ENCODE results near the gene RHBDL3. TPM values are rescaled to one million over a fixed set of nuclear protein-coding genes. Genes with fewer than 3 reads are reported as not detected.
A peak's percentile ranks its signal among the peaks of the same experiment; 100 is the strongest.

The RHBDL3 gene
- total and polyA plus RNA-seq, 4 donors: 0.14 to 0.51 (median 0.25) TPM

DNA sequence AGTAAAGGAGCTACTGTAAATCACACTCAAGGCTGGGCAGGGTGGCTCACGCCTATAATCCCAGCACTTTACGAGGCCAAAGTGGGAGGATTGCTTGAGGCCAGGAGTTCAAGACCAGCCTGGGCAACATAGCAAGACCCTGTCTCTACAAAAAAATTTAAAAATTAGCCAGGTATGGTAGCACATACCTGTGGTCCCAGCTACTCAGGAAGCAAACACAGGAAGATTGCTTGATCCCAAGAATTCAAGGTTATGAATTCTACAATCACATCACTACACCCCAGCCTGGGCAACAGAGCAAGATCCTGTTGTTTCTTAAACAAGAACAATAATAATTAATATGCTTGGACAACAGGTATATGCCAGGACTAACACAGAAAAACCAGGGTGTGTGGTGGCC is 13.2 kb downstream of the RHBDL3 start:
- no peak for ATAC-seq (ENCODE audit: insufficient read depth, low FRiP score)

DNA sequence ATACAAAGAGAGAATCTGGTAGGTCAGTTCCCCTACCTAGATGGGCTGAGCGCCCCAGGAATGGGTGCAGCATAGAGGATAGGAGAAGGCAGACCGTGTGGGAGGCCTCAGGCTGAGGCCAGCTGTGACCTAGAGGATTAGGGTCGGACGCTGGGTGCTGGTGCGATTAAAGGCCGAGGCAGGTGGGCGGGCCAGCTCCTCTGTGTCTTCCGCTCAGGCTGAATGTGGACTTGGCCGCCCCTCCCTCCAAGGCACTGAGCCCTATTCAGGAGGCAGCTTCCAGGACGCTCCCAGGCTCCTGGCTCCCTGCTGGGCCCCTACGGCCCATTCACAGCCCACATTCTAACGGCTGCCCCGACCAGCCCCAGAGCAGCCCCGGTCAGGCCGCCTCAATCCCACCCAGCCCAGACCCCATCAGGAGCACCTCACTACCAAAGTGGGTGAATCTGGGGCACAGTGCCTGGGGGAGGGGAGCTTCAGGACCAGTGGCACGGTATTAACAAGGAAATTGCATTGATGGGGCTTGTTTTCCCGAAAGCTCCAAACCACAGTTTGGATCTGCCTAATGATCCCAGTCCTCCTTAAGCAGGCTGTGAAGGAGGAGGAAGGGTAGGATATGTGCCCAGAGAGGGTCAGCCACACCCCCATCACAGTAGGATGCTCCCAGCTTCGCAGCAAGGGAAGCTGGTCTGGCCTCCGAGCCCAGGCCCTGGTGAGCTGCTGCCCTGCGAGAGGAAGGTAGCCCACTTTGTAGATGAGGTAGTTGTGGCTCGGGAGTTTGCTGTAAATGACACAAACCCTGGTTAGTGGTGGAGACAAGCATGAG is 14.5 kb downstream of the RHBDL3 start:
- DNase-seq (no peak), ATAC-seq (ENCODE audit: insufficient read depth, low FRiP score) (no peak)
- Histone ChIP-seq H3K36me3 (ENCODE audit: control insufficient read depth in 4 of 4, insufficient read depth in 4 of 4, low read length in 4 of 4) (no peaks in the 10 kb centered on the region), H3K4me1 (ENCODE audit: control insufficient read depth in 5 of 5, insufficient read depth in 5 of 5, low read length in 5 of 5) (peaks cover 0 to 8% (median 0%) of the 10 kb centered on the region in 5 donors), H3K27ac (ENCODE audit: low read depth in 1 of 2, low read length in 1 of 2) (no peak overlapping the region), H3K4me3 (no peak overlapping the region), H3K27me3 (ENCODE audit: control insufficient read depth in 3 of 3, insufficient read depth in 3 of 3, low read length in 2 of 3) (peaks cover 0 to 4% (median 0%) of the 10 kb centered on the region in 3 donors), H3K9ac (ENCODE audit: insufficient read depth in 1 of 2, low read length in 2 of 2) (no peak overlapping the region), H3K9me3 (ENCODE audit: control insufficient read depth in 4 of 4, insufficient read depth in 3 of 4, low read length in 3 of 4) (no peaks in the 10 kb centered on the region)
- 85 to 87% methylated on average over 21 of the region's 21 CpGs for WGBS, 2 donors
- TF ChIP-seq CTCF (IDR thresholded peaks at IDR 0.05; ENCODE audit: control extremely low read depth, extremely low read depth): no peak

More for the DNA sequence above, 13.2 kb downstream of the RHBDL3 start:
- no peak for TF ChIP-seq CTCF (IDR thresholded peaks at IDR 0.05; ENCODE audit: control extremely low read depth, extremely low read depth)
- H3K27me3 ChIP-seq (ENCODE audit: control insufficient read depth in 3 of 3, insufficient read depth in 3 of 3, low read length in 2 of 3): peaks cover 0 to 3% (median 0%) of the 10 kb centered on the region in 3 donors
- H3K9me3 ChIP-seq (ENCODE audit: control insufficient read depth in 4 of 4, insufficient read depth in 3 of 4, low read length in 3 of 4): no peaks in the 10 kb centered on the region
- DNase-seq: no peak
- H3K36me3 ChIP-seq (ENCODE audit: control insufficient read depth in 4 of 4, insufficient read depth in 4 of 4, low read length in 4 of 4): no peaks in the 10 kb centered on the region
- H3K4me3 ChIP-seq: no peak overlapping the region
- 94 to 96% methylated on average over 2 of the region's 2 CpGs for WGBS, 2 donors
- no peak overlapping the region for H3K27ac ChIP-seq (ENCODE audit: low read depth in 1 of 2, low read length in 1 of 2)
- H3K4me1 ChIP-seq (ENCODE audit: control insufficient read depth in 5 of 5, insufficient read depth in 5 of 5, low read length in 5 of 5): peaks cover 0 to 14% (median 0%) of the 10 kb centered on the region in 5 donors
- H3K9ac ChIP-seq (ENCODE audit: insufficient read depth in 1 of 2, low read length in 2 of 2): no peak overlapping the region

DNA sequence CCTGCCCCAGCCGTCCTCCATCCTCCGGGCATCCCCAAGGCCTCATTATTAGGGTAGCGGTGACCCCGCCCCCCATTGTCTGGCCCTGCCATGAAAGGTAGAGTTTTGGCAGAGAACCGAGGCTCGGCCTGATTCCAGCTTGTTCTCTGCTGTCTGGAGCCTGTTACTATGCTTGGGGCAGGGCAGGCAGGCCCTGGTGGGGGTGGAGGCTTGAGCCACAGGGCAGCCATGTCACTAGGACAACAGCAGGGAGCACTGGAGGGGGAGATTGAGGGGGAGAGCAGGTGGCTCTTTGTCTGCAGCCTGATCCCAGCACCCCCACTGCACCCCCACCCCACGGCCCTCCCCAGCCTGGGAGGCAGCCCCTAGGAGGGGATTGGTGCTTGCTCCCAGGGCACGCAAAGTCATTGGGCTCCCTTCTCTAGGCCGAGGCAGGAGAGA is 15.4 kb downstream of the RHBDL3 start:
- Histone ChIP-seq H3K4me3 (no peak overlapping the region), H3K36me3 (ENCODE audit: control insufficient read depth in 4 of 4, insufficient read depth in 4 of 4, low read length in 4 of 4) (no peaks in the 10 kb centered on the region), H3K4me1 (ENCODE audit: control insufficient read depth in 5 of 5, insufficient read depth in 5 of 5, low read length in 5 of 5) (peaks cover 0 to 5% (median 0%) of the 10 kb centered on the region in 5 donors), H3K9ac (ENCODE audit: insufficient read depth in 1 of 2, low read length in 2 of 2) (no peak overlapping the region), H3K27me3 (ENCODE audit: control insufficient read depth in 3 of 3, insufficient read depth in 3 of 3, low read length in 2 of 3) (peaks cover 0 to 4% (median 0%) of the 10 kb centered on the region in 3 donors), H3K9me3 (ENCODE audit: control insufficient read depth in 4 of 4, insufficient read depth in 3 of 4, low read length in 3 of 4) (no peaks in the 10 kb centered on the region), H3K27ac (ENCODE audit: low read depth in 1 of 2, low read length in 1 of 2) (no peak overlapping the region)
- peak in 2 of 3 donors; percentile 30 to 56 for DNase-seq
- WGBS, 2 donors: 58 to 87% methylated on average over 9 of the region's 9 CpGs
- no peak for TF ChIP-seq CTCF (IDR thresholded peaks at IDR 0.05; ENCODE audit: control extremely low read depth, extremely low read depth)
- no peak for ATAC-seq (ENCODE audit: insufficient read depth, low FRiP score)
